GM19193 (cell line): Measurements from ENCODE around the gene CYBC1.

Experiments
- POLR2A ChIP-seq: IDR thresholded peaks from 4 replicates; pipeline ENCODE4 v1.6.1; 2011; ENCODE audit not compliant: insufficient read depth, insufficient read length; ENCODE audit errors: extremely low read depth

Gene CYBC1

DNA sequence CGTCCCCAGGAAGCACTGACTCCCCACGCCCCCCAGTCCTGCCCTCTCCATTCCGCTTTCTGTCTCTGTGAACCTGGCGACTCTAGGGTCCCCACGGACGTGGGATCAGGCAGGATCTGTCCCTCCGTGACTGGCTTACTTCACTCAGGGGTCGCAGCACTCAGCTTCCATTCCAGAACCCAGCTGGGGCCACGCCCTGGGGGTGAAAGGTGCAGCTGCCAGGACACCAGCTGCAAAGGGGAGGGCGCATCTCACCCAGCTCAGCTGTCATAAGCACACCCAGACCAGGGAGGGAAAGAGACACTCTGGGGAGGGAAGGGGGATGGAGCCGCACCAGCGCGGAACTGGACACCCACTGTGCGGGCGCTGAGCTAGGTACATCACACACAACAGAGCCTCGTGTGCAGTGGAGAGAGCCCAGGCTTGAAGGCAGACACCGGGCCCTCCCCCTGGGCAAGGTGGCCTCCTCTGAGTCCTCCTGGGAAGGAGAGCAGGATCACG lies 50.9 kb downstream of the CYBC1 start:
- no peak for TF ChIP-seq POLR2A

DNA sequence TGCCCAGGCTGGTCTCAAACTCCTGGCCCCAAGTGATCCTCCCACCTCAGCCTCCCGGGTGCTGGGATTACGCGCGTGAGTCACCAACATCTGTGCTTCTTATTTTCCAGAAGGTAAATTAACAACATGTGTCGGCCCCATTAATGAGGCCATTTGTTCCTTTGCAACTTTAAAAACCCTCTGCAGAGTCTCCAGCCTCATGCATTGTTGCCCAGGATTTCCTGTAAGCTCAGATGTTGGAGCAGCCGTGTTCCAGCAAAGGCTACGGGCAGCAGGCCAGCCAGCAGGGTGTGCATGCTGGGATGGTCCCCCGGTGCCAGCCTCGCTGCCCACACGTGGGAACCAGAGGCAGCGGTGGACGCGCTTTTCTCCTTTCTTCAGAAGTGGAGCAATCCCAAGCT lies 51.5 kb downstream of the CYBC1 start:
- no peak for TF ChIP-seq POLR2A

DNA sequence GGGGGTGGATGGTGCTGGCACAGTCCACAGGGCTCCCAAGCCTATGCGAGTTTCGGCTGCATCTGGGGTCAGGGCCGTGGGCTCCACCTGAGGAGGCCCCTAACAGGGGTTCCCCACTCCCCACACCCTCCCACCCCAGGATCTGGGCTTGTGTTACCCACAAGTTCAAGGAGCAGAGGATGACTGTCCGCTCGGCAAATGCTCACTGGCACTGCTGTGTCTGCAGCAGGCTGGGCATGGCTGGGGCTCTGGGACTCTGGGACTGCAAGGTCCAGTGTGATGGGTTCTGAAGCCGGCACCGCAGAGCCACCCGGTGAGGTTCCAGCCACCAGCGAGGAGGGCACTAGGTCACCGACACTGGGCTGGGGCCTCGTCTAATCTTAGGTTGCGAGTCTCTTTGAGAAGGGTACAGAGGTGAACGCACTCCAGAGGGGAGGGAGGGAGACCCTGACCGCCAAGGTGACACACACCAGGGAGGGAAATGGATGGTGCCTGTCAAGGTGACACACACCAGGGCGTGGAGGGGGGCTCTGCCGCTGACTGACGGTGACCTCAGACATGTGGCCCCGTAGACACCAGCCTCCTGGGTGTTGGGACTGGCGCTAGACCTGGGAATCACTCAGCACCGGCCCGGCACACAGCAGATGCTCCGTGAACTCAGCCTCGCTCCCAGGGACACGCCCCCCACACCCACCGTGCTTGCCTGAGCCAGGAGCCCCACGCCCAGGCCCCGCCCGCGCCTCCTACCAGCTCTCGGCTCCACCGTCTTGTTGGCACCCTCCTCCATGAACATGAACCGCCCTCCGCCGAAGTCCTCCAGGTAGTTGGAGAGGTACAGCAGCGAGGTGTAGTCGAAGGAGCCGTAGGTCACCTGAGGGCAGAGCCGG lies 52.9 kb downstream of the CYBC1 start:
- TF ChIP-seq POLR2A, result no peak

DNA sequence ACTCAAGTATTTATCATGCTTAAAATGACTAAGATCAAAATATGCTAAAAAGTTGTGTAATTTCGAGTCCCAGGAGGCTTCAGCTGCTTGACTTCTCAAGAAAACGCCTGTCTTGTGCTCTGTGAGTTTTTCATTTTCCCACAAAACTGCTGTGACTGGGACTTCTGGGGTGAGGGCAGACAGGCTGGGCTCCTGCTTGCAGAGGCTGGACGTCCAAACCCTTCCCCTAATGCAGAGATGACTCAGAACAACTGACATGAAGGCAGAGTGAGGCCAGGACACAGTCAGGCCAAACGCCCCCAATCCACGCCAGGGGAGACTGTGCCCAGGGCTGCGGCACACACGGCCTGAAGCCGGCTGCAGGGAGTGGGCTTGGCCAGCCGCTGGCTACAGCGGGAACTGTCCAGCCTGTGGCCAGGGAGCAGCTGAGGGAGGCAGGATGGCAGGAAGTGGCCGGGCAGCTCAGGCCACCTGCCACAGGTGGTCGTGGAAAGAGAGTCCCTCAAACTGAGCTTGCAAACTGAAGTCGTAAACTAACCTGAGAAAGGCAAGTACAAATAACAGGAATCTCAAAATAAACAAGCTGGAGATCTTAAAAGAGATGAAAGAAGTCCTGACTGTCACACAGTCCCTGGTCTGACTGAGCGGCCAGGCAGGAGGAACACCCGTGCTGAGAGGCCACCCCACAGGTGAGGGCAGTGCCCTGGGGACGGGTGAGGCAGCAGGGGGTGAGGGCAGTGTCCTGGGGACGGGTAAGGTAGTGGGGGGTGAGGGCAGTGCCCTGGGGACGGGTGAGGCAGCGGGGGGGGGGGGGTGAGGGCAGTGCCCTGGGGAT lies 53.7 kb downstream of the CYBC1 start:
- no peak for TF ChIP-seq POLR2A

DNA sequence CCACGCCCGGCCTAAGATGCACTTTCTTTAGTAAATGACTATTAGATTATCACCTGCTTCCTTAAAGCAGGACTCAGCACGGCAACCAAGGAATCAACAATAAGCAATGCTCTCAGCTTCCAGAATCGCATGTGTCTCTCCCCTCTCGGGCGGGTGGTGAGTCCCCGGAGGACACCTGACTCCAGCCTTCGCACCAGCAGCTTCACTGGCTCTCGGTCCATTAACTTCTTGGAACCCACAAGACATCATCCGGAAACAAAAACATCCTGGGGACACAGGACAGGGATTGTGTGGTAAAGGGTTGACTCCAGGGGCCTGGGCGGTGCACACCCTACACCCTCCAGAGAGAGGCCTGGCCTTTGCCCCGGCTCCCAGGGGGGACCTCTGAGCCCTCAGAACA lies 56.3 kb downstream of the CYBC1 start:
- no peak for TF ChIP-seq POLR2A

DNA sequence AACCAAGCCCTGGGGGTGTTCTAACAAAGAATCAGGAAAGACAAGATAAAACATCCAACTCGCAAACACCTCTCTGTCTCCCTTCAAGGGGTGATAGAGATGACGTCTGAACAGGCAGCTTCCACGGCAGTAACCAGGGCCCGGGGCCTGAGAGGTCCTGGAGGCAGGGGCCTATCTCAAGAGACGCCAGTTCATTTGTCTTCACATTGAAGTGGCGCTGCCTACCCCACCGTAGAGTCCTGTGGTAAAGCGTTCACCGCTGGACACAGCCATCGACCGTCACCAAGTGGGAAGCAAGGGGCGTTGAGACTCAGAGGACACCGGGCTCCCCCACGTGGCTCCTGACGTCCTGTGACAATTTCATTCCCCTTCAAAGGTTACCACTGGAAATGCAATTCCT lies 57.6 kb downstream of the CYBC1 start:
- no peak for TF ChIP-seq POLR2A
